ENCODE measurements around the gene IFT80.

DNA sequence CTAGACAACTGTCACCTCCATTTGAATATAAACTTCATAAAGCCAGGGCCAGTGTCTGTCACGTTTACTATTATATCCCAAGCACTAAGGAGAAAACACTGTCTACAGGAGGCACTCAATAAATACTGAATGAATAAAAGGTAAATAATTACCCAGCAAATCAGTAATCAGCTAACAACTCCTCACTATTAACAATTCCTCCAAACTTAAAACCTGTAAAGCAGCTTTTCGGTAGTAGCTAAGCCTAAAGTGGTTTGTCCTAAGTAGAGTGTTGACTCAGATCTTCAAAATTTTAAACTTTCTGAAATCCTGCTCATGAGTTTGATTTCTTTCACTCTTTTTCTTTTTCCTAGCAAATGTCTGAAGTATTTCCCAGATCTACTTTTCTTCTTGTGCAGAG is 133.9 kb downstream of the IFT80 start:
- TF ChIP-seq, protein P1, sequence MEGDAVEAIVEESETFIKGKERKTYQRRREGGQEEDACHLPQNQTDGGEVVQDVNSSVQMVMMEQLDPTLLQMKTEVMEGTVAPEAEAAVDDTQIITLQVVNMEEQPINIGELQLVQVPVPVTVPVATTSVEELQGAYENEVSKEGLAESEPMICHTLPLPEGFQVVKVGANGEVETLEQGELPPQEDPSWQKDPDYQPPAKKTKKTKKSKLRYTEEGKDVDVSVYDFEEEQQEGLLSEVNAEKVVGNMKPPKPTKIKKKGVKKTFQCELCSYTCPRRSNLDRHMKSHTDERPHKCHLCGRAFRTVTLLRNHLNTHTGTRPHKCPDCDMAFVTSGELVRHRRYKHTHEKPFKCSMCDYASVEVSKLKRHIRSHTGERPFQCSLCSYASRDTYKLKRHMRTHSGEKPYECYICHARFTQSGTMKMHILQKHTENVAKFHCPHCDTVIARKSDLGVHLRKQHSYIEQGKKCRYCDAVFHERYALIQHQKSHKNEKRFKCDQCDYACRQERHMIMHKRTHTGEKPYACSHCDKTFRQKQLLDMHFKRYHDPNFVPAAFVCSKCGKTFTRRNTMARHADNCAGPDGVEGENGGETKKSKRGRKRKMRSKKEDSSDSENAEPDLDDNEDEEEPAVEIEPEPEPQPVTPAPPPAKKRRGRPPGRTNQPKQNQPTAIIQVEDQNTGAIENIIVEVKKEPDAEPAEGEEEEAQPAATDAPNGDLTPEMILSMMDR (conservative IDR thresholded peaks at IDR 0.05; ENCODE audit: low read depth, low read length), result no peak
- TF ChIP-seq MAZ (IDR thresholded peaks at IDR 0.05; ENCODE audit: borderline replicate concordance, low read depth, low read length) (no peak), POLR2A (IDR thresholded peaks at IDR 0.05; ENCODE audit: low read depth, low read length) (no peak), RFX5 (IDR thresholded peaks at IDR 0.05; ENCODE audit: low read depth, low read length) (no peak), FOS (IDR thresholded peaks at IDR 0.05; ENCODE audit: low read depth, low read length) (no peak), NFE2L2 (IDR thresholded peaks at IDR 0.05; ENCODE audit: low read depth, low read length) (no peak), MXI1 (IDR thresholded peaks at IDR 0.05; ENCODE audit: borderline replicate concordance, low read depth, low read length) (no peak), RAD21 (IDR thresholded peaks at IDR 0.05; ENCODE audit: low read length) (no peak), RCOR1 (IDR thresholded peaks at IDR 0.05; ENCODE audit: insufficient replicate concordance, low read length) (no peak)
- TF ChIP-seq, protein P2, sequence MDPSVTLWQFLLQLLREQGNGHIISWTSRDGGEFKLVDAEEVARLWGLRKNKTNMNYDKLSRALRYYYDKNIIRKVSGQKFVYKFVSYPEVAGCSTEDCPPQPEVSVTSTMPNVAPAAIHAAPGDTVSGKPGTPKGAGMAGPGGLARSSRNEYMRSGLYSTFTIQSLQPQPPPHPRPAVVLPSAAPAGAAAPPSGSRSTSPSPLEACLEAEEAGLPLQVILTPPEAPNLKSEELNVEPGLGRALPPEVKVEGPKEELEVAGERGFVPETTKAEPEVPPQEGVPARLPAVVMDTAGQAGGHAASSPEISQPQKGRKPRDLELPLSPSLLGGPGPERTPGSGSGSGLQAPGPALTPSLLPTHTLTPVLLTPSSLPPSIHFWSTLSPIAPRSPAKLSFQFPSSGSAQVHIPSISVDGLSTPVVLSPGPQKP (IDR thresholded peaks at IDR 0.05; ENCODE audit: borderline replicate concordance, low read depth, low read length), result no peak
- TF ChIP-seq, protein P3, sequence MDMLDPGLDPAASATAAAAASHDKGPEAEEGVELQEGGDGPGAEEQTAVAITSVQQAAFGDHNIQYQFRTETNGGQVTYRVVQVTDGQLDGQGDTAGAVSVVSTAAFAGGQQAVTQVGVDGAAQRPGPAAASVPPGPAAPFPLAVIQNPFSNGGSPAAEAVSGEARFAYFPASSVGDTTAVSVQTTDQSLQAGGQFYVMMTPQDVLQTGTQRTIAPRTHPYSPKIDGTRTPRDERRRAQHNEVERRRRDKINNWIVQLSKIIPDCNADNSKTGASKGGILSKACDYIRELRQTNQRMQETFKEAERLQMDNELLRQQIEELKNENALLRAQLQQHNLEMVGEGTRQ (IDR thresholded peaks at IDR 0.05; ENCODE audit: low read depth, low read length), result no peak
